ENCODE results near the gene HLA-DOA. TPM values are rescaled to one million over a fixed set of nuclear protein-coding genes. Genes with fewer than 3 reads are reported as not detected.

HLA-DOA gene
- total and polyA plus RNA-seq, 2 donors (not counting 1 experiment from before 2014, with no cell fraction given) = 209 to 338 TPM

DNA sequence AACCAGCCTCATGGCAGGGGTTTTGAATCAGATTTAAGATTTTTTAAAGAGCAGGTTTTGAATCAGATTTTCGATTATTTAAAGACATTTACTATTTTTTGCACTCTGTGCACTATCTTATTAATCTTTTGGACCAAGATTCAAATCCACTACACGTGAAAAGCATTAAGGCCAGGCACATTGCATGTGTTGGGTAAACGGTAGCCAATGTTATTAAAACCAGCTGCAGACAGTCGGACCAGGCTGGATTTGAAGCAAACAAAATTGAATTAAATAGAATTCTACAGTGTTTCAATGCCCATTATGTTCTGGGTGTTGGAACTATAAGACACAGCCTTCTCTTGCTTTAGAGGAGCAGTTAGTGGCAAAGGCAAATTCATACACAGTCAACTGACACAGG lies 7.7 kb downstream of the HLA-DOA start:
- DNase-seq (no peak), ATAC-seq (ENCODE audit: low read depth) (no peak)
- Histone ChIP-seq H3K79me2 (ENCODE audit: control insufficient read depth, insufficient read depth, low read length) (peaks cover 2% of the 10 kb centered on the region), H4K20me1 (ENCODE audit: control insufficient read depth, insufficient read depth, low read length, poor library complexity, severe bottlenecking) (no peaks in the 10 kb centered on the region), H3K4me2 (replicated peaks; ENCODE audit: low read depth, low read length, poor library complexity, severe bottlenecking) (no peak overlapping the region), H3K27ac (ENCODE audit: low read length in 2 of 2) (no peak overlapping the region), H3K9ac (ENCODE audit: low read length) (no peak overlapping the region), H2AFZ (ENCODE audit: insufficient read depth, low read depth, low read length, poor library complexity, severe bottlenecking) (no peak overlapping the region), H3K9me3 (ENCODE audit: control extremely low read depth in 1 of 3, control insufficient read depth in 2 of 3, insufficient read depth in 1 of 3, low read length in 2 of 3) (no peaks in the 10 kb centered on the region), H3K27me3 (replicated peaks in 1 of 4; ENCODE audit: control extremely low read depth in 1 of 4, control insufficient read depth in 3 of 4, insufficient read depth in 4 of 4, low read length in 3 of 4) (no peaks in the 10 kb centered on the region), H3K4me3 (ENCODE audit: control extremely low read depth in 1 of 5, extremely low read depth in 1 of 5, insufficient read depth in 1 of 5, low read depth in 2 of 5, low read length in 4 of 5) (no peak overlapping the region), H3K4me1 (ENCODE audit: control insufficient read depth in 2 of 2, insufficient read depth in 2 of 2, low read length in 2 of 2) (peaks cover 16 to 18% of the 10 kb centered on the region in 2 donors), H3K36me3 (replicated peaks in 1 of 2; ENCODE audit: control extremely low read depth in 1 of 2, control insufficient read depth in 1 of 2, extremely low read depth in 1 of 2, insufficient read depth in 2 of 2, low read length in 1 of 2) (peaks cover 0 to 21% of the 10 kb centered on the region in 2 experiments)
- Mint-ChIP-seq H3K27ac (peak overlapping the region; percentile 23), H3K4me3 (no peak overlapping the region), H3K4me1 (peaks cover 30% of the 10 kb centered on the region), H3K27me3 (no peaks in the 10 kb centered on the region), H3K9me3 (ENCODE audit: insufficient read depth) (no peaks in the 10 kb centered on the region)
- 95% methylated on average over 3 of the region's 4 CpGs for WGBS (ENCODE audit: insufficient coverage)
- CTCF ChIA-PET = interaction anchor here (0.9 to 7.8 kb wide), 16 partner anchors 11 to 247 kb away, joined by 3 to 122 read pairs (median 6); no protein-coding TSS in a partner anchor
- intact Hi-C loops (cut with micrococcal nuclease) = no loop called here
- POLR2A ChIA-PET = interaction anchor here (1.8 kb wide), 1 partner anchor 79 kb away, joined by 8 read pairs; no protein-coding TSS in a partner anchor
- no peak for TF ChIP-seq EZH2 (IDR thresholded peaks at IDR 0.05; ENCODE audit: borderline replicate concordance, insufficient read depth, low read depth, low read length, poor library complexity, severe bottlenecking)
- TF ChIP-seq, protein P1, sequence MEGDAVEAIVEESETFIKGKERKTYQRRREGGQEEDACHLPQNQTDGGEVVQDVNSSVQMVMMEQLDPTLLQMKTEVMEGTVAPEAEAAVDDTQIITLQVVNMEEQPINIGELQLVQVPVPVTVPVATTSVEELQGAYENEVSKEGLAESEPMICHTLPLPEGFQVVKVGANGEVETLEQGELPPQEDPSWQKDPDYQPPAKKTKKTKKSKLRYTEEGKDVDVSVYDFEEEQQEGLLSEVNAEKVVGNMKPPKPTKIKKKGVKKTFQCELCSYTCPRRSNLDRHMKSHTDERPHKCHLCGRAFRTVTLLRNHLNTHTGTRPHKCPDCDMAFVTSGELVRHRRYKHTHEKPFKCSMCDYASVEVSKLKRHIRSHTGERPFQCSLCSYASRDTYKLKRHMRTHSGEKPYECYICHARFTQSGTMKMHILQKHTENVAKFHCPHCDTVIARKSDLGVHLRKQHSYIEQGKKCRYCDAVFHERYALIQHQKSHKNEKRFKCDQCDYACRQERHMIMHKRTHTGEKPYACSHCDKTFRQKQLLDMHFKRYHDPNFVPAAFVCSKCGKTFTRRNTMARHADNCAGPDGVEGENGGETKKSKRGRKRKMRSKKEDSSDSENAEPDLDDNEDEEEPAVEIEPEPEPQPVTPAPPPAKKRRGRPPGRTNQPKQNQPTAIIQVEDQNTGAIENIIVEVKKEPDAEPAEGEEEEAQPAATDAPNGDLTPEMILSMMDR (IDR thresholded peaks at IDR 0.05) = no peak

DNA sequence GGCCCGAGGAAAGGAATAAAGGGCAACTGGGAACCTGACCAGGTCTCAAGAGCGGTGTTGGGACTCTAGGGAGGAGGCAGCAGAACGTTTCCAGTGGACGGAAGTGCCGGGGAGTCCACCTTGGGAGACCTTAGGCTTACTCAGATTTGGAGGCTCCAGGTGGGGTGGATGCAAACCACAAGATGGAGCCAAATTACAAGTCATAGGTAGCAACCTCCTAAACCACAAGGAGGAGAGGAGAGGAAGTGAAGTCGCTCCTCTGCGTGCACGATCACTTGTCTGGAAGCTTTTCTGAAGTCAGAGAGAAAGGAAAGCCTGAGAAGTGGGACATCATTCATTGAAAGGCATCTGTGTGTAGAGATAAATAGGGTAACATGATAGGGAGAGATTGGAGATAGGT lies 9.3 kb downstream of the HLA-DOA start:
- POLR2A ChIA-PET = interaction anchor here (0.7 to 2.0 kb wide), 4 partner anchors 9 to 149 kb away, joined by 3 to 11 read pairs (median 6); partner anchors contain the start of gene HLA-DOA
- Mint-ChIP-seq H3K4me3 (peak overlapping the region; percentile 11), H3K27ac (peak overlapping the region; percentile 53)

More for the DNA sequence above, 9.3 kb downstream of the HLA-DOA start:
- CTCF ChIA-PET = interaction anchor here (0.6 to 7.8 kb wide), 50 partner anchors 8 to 1164 kb away, joined by 3 to 122 read pairs (median 5); partner anchors contain the start of genes HLA-DMA, HLA-DPB1, HSD17B8 and RGL2
- H3K27me3 Mint-ChIP-seq = no peaks in the 10 kb centered on the region
- Histone ChIP-seq H3K4me3 (ENCODE audit: control extremely low read depth in 1 of 5, extremely low read depth in 1 of 5, insufficient read depth in 1 of 5, low read depth in 2 of 5, low read length in 4 of 5) (no peak overlapping the region), H3K36me3 (replicated peaks in 1 of 2; ENCODE audit: control extremely low read depth in 1 of 2, control insufficient read depth in 1 of 2, extremely low read depth in 1 of 2, insufficient read depth in 2 of 2, low read length in 1 of 2) (peaks cover 0 to 8% of the 10 kb centered on the region in 2 experiments), H3K4me1 (ENCODE audit: control insufficient read depth in 2 of 2, insufficient read depth in 2 of 2, low read length in 2 of 2) (peaks cover 10 to 13% of the 10 kb centered on the region in 2 donors), H3K9me3 (ENCODE audit: control extremely low read depth in 1 of 3, control insufficient read depth in 2 of 3, insufficient read depth in 1 of 3, low read length in 2 of 3) (no peaks in the 10 kb centered on the region), H2AFZ (ENCODE audit: insufficient read depth, low read depth, low read length, poor library complexity, severe bottlenecking) (peak overlapping the region; percentile 9), H3K4me2 (replicated peaks; ENCODE audit: low read depth, low read length, poor library complexity, severe bottlenecking) (peak overlapping the region; percentile 52), H3K27ac (ENCODE audit: low read length in 2 of 2) (peak overlapping the region in 1 of 2 donors; percentile 31), H4K20me1 (ENCODE audit: control insufficient read depth, insufficient read depth, low read length, poor library complexity, severe bottlenecking) (no peaks in the 10 kb centered on the region), H3K9ac (ENCODE audit: low read length) (no peak overlapping the region), H3K79me2 (ENCODE audit: control insufficient read depth, insufficient read depth, low read length) (no peaks in the 10 kb centered on the region), H3K27me3 (replicated peaks in 1 of 4; ENCODE audit: control extremely low read depth in 1 of 4, control insufficient read depth in 3 of 4, insufficient read depth in 4 of 4, low read length in 3 of 4) (no peaks in the 10 kb centered on the region)
- intact Hi-C loops (cut with micrococcal nuclease) = loop anchor here (1.0 kb wide), 5 partner anchors 14 to 248 kb away; no protein-coding TSS in a partner anchor
- ATAC-seq (ENCODE audit: low read depth) (peak; percentile 94), DNase-seq (peak; percentile 79)
- 29% methylated on average over 6 of the region's 8 CpGs for WGBS (ENCODE audit: insufficient coverage)
- no peaks in the 10 kb centered on the region for H3K9me3 Mint-ChIP-seq (ENCODE audit: insufficient read depth)
- TF ChIP-seq, protein P1 (IDR thresholded peaks at IDR 0.05) = peak; percentile 70
- TF ChIP-seq EZH2 (IDR thresholded peaks at IDR 0.05; ENCODE audit: borderline replicate concordance, insufficient read depth, low read depth, low read length, poor library complexity, severe bottlenecking) = no peak
- peaks cover 21% of the 10 kb centered on the region for H3K4me1 Mint-ChIP-seq

Data from B cell (primary cell).